Measurements from ENCODE around the gene NFYA.

- TF ChIP-seq, protein P1, sequence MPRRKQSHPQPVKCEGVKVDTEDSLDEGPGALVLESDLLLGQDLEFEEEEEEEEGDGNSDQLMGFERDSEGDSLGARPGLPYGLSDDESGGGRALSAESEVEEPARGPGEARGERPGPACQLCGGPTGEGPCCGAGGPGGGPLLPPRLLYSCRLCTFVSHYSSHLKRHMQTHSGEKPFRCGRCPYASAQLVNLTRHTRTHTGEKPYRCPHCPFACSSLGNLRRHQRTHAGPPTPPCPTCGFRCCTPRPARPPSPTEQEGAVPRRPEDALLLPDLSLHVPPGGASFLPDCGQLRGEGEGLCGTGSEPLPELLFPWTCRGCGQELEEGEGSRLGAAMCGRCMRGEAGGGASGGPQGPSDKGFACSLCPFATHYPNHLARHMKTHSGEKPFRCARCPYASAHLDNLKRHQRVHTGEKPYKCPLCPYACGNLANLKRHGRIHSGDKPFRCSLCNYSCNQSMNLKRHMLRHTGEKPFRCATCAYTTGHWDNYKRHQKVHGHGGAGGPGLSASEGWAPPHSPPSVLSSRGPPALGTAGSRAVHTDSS (CRISPR knock-in tag; conservative IDR thresholded peaks at IDR 0.05) = no peak
- no peak for TF ChIP-seq ETV6 (CRISPR knock-in tag; conservative IDR thresholded peaks at IDR 0.05)
- no peak for TF ChIP-seq GATAD1 (CRISPR knock-in tag; IDR thresholded peaks at IDR 0.05)
- no peak for TF ChIP-seq MAZ (IDR thresholded peaks at IDR 0.05; ENCODE audit: borderline replicate concordance, low read depth, low read length)
- TF ChIP-seq MAZ (CRISPR knock-in tag; IDR thresholded peaks at IDR 0.05; ENCODE audit: low read depth) = no peak
- TF ChIP-seq PRDM15 (CRISPR knock-in tag; IDR thresholded peaks at IDR 0.05) = no peak
- TF ChIP-seq POLR2A (IDR thresholded peaks at IDR 0.05; ENCODE audit: insufficient read depth in 1 of 2, low read depth in 2 of 2, low read length in 2 of 2) = no peak
- TF ChIP-seq PCBP1 (IDR thresholded peaks at IDR 0.05; ENCODE audit: borderline replicate concordance, low read depth, low read length) = no peak
- TF ChIP-seq CTCF (CRISPR knock-in tag; IDR thresholded peaks at IDR 0.05) = no peak
- TF ChIP-seq, protein P2, sequence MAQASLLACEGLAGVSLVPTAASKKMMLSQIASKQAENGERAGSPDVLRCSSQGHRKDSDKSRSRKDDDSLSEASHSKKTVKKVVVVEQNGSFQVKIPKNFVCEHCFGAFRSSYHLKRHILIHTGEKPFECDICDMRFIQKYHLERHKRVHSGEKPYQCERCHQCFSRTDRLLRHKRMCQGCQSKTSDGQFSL (CRISPR knock-in tag; IDR thresholded peaks at IDR 0.05) = no peak
- no peak for TF ChIP-seq RORA (CRISPR knock-in tag; IDR thresholded peaks at IDR 0.05)
- TF ChIP-seq RAD21 (CRISPR knock-in tag; IDR thresholded peaks at IDR 0.05) = no peak
- TF ChIP-seq ASH2L (IDR thresholded peaks at IDR 0.05; ENCODE audit: insufficient read length, low read depth, low read length) = no peak
Observed at GRCh38 chr6:41053041-41053440, 19.7 kb upstream of the NFYA start, which contains the start of gene APOBEC2.
